Colonic mucosa (tissue), 4 donors: ENCODE results near the gene BTBD16. TPM values are rescaled to one million over a fixed set of nuclear protein-coding genes. Genes with fewer than 3 reads are reported as not detected.
A peak's percentile ranks its signal among the peaks of the same experiment; 100 is the strongest.

Experiments
- DNase-seq: peaks from one replicate; pipeline ENCODE4 v3.0.0-alpha.2; 2020
- H3K27ac ChIP-seq: fragments of 200-600 bp; one replicate; pipeline ENCODE4 v1.8.0; 2021
- H3K27me3 ChIP-seq: fragments of 200-600 bp; one replicate; pipeline ENCODE4 v1.8.0; 2021
- H3K36me3 ChIP-seq: fragments of 200-600 bp; one replicate; pipeline ENCODE4 v1.8.0; 2021
- H3K4me1 ChIP-seq: fragments of 200-600 bp; one replicate; pipeline ENCODE4 v1.8.0; 2021; ENCODE audit warnings: mild to moderate bottlenecking
- H3K4me3 ChIP-seq: fragments of 200-600 bp; one replicate; pipeline ENCODE4 v1.8.0; 2021
- H3K9ac ChIP-seq, 2 donors: one replicate each; pipeline ENCODE4 v1.7.0; 2013; ENCODE audit warnings: control low read depth in 2 of 2, low read depth in 2 of 2, low read length in 2 of 2
- H3K9me3 ChIP-seq: fragments of 200-600 bp; one replicate; pipeline ENCODE4 v1.8.0; 2021
- CTCF ChIP-seq: fragments of 200-600 bp; IDR thresholded peaks from one replicate; pipeline ENCODE4 v1.8.0; 2022; ENCODE audit warnings: antibody characterized with exemption, mild to moderate bottlenecking
- intact Hi-C: fragments of 100-400 bp; cut with DNase I; formaldehyde crosslinking; loops from one replicate; pipeline ENCODE4 v1.14.1; 2022
- total RNA-seq, 2 donors: library from RNA; stranded (reverse); fragmentation: NEBNext Ultra II Directional in 1 of 2; extraction: Animal tissue kit (Norgen Biotek cat#: 25700) in 1 of 2; gene quantifications; one replicate each; pipeline ENCODE4 v1.2.1, GENCODE V29; 2021
- donor health status: healthy.
- donor health status: DM: no; HTN: no; CAD: no.
- donor health status: DM: no; HTN: no; CAD: no.

Gene BTBD16
- total RNA-seq, 2 donors from 2014 or later = 0.13 to 0.40 TPM

- intact Hi-C loops = no loop called here
- Histone ChIP-seq H3K27me3 (no peaks in the 10 kb centered on the region), H3K36me3 (no peaks in the 10 kb centered on the region), H3K27ac (no peak overlapping the region), H3K9me3 (no peaks in the 10 kb centered on the region), H3K9ac (no peak overlapping the region), H3K4me3 (no peak overlapping the region), H3K4me1 (no peaks in the 10 kb centered on the region)
- peak; percentile 7 for DNase-seq
- no peak for TF ChIP-seq CTCF
Measured at GRCh38 chr10:122326806-122327205, 55.7 kb downstream of the BTBD16 start.

GRCh38 chr10:122327237-122328206, 56.4 kb downstream of the BTBD16 start:
- peak; percentile 10 for DNase-seq
- Histone ChIP-seq H3K4me1 (no peaks in the 10 kb centered on the region), H3K4me3 (no peak overlapping the region), H3K27me3 (no peaks in the 10 kb centered on the region), H3K36me3 (no peaks in the 10 kb centered on the region), H3K9ac (no peak overlapping the region), H3K27ac (no peak overlapping the region), H3K9me3 (no peaks in the 10 kb centered on the region)
- TF ChIP-seq CTCF = no peak
- intact Hi-C loops = no loop called here

- intact Hi-C loops = no loop called here
- no peaks in the 10 kb centered on the region for H3K4me1 ChIP-seq
- DNase-seq = peak; percentile 8
- H3K9ac ChIP-seq = no peak overlapping the region
- H3K9me3 ChIP-seq = no peaks in the 10 kb centered on the region
- no peak for TF ChIP-seq CTCF
- H3K4me3 ChIP-seq = no peak overlapping the region
- H3K27me3 ChIP-seq = no peaks in the 10 kb centered on the region
- no peaks in the 10 kb centered on the region for H3K36me3 ChIP-seq
- no peak overlapping the region for H3K27ac ChIP-seq
Measured at GRCh38 chr10:122328676-122329075, 57.6 kb downstream of the BTBD16 start.

- Histone ChIP-seq H3K4me1 (no peaks in the 10 kb centered on the region), H3K27me3 (no peaks in the 10 kb centered on the region), H3K4me3 (no peak overlapping the region), H3K36me3 (no peaks in the 10 kb centered on the region), H3K27ac (no peak overlapping the region), H3K9ac (no peak overlapping the region), H3K9me3 (no peaks in the 10 kb centered on the region)
- intact Hi-C loops = no loop called here
- DNase-seq = peak; percentile 9
- TF ChIP-seq CTCF = no peak
Measured at GRCh38 chr10:122329416-122329815, 58.3 kb downstream of the BTBD16 start.

GRCh38 chr10:122331100-122331499, 60.0 kb downstream of the BTBD16 start:
- TF ChIP-seq CTCF = no peak
- H3K36me3 ChIP-seq = no peaks in the 10 kb centered on the region
- intact Hi-C loops = no loop called here
- no peaks in the 10 kb centered on the region for H3K9me3 ChIP-seq
- H3K27ac ChIP-seq = no peak overlapping the region
- no peak overlapping the region for H3K9ac ChIP-seq
- no peaks in the 10 kb centered on the region for H3K27me3 ChIP-seq
- peak; percentile 15 for DNase-seq
- no peak overlapping the region for H3K4me3 ChIP-seq
- H3K4me1 ChIP-seq = no peaks in the 10 kb centered on the region
